K562 (cell line): ENCODE measurements around the gene MIEF1. TPM values are rescaled to one million over a fixed set of nuclear protein-coding genes. Genes with fewer than 3 reads are reported as not detected.

Experiments
- ATF4 ChIP-seq: fragments of 450-650 bp; formaldehyde crosslinking; IDR thresholded peaks from 2 replicates; pipeline ENCODE4 v1.4.0; 2022; ENCODE audit warnings: mild to moderate bottlenecking, moderate library complexity
- CBFA2T2 ChIP-seq: fragments of 450-650 bp; conservative IDR thresholded peaks from 2 replicates; pipeline ENCODE4 v1.6.1; 2017; ENCODE audit warnings: mild to moderate bottlenecking
- CBFA2T3 ChIP-seq: fragments of 450-650 bp; IDR thresholded peaks from 2 replicates; pipeline ENCODE4 v1.6.1; 2017
- CBX2 ChIP-seq: fragments of 200-600 bp; sonication (generic); IDR thresholded peaks from one replicate; pipeline ENCODE4 v1.6.1; 2012; ENCODE audit warnings: mild to moderate bottlenecking, low read length, inconsistent platforms; ENCODE audit not compliant: insufficient read depth, poor library complexity, severe bottlenecking
- E4F1 ChIP-seq: fragments of 250-450 bp; sonication (Bioruptor Pico); IDR thresholded peaks from 2 replicates; pipeline ENCODE4 v1.5.0; 2021; ENCODE audit warnings: mild to moderate bottlenecking, borderline replicate concordance
- GABPB1 ChIP-seq: sonication (generic); formaldehyde crosslinking; IDR thresholded peaks from 2 replicates; pipeline ENCODE4 v1.8.0; 2022; ENCODE audit warnings: mild to moderate bottlenecking, missing genetic modification reagents
- GABPB2 ChIP-seq: fragments of 250-450 bp; sonication (Bioruptor Pico); conservative IDR thresholded peaks from 2 replicates; pipeline ENCODE4 v1.5.1; 2021; ENCODE audit warnings: mild to moderate bottlenecking
- HDAC6 ChIP-seq: IDR thresholded peaks from 2 replicates; pipeline ENCODE4 v1.6.1; 2012; ENCODE audit warnings: low read depth, mild to moderate bottlenecking, control low read depth, inconsistent platforms, low read length, moderate library complexity
- JUND ChIP-seq, 2 experiments: IDR thresholded peaks; 2 replicates in 1 of 2; 3 replicates in 1 of 2; pipeline ENCODE4 v1.6.1; 2011; ENCODE audit warnings: borderline replicate concordance in 2 of 2, low read depth in 2 of 2, low read length in 2 of 2, improper control_type of control experiment in 1 of 2, missing biosample characterization in 1 of 2, missing genetic modification characterization in 1 of 2, missing genetic modification reagents in 1 of 2
- MAFK ChIP-seq: IDR thresholded peaks from 2 replicates; pipeline ENCODE4 v1.6.1; 2011; ENCODE audit warnings: low read length, improper control_type of control experiment
- MCM5 ChIP-seq: fragments of 450-650 bp; IDR thresholded peaks from 2 replicates; pipeline ENCODE4 v1.6.1; 2016; ENCODE audit warnings: low read depth
- MTA3 ChIP-seq: fragments of 450-650 bp; formaldehyde crosslinking; IDR thresholded peaks from 2 replicates; pipeline ENCODE4 v1.6.1; 2017; ENCODE audit warnings: mild to moderate bottlenecking, borderline replicate concordance
- NCOR1 ChIP-seq: fragments of 450-650 bp; IDR thresholded peaks from 2 replicates; pipeline ENCODE4 v1.6.1; 2016; ENCODE audit warnings: mild to moderate bottlenecking, moderate library complexity
- RERE ChIP-seq: sonication (generic); formaldehyde crosslinking; IDR thresholded peaks from 2 replicates; pipeline ENCODE4 v1.8.0; 2023; ENCODE audit warnings: missing genetic modification reagents, mild to moderate bottlenecking, borderline replicate concordance
- SIX5 ChIP-seq, 2 experiments: IDR thresholded peaks; 2 replicates each; pipeline ENCODE4 v1.6.1; 2011; ENCODE audit warnings: low read length in 2 of 2, borderline replicate concordance in 1 of 2, low read depth in 1 of 2, mild to moderate bottlenecking in 1 of 2, moderate library complexity in 1 of 2; ENCODE audit not compliant: insufficient read depth in 1 of 2
- TCF7 ChIP-seq: sonication (generic); IDR thresholded peaks from 2 replicates; pipeline ENCODE4 v1.6.1; 2016; ENCODE audit warnings: antibody characterized with exemption, borderline replicate concordance
- TEAD4 ChIP-seq, 2 experiments: sonication (generic) in 1 of 2; formaldehyde crosslinking in 1 of 2; IDR thresholded peaks; 2 replicates each; pipeline versions ENCODE4 v1.6.1 to v1.8.0; 2012 to 2022; ENCODE audit warnings: borderline replicate concordance in 1 of 2, inconsistent platforms in 1 of 2, low read length in 1 of 2, mild to moderate bottlenecking in 1 of 2, missing genetic modification reagents in 1 of 2
- ZFP30 ChIP-seq: fragments of 250-450 bp; sonication (Bioruptor Pico); IDR thresholded peaks from 2 replicates; pipeline ENCODE4 v1.8.0; 2022; ENCODE audit warnings: moderate library complexity, mild to moderate bottlenecking, inconsistent platforms, borderline replicate concordance
- ZFX ChIP-seq: sonication (generic); formaldehyde crosslinking; IDR thresholded peaks from 2 replicates; pipeline ENCODE4 v1.8.0; 2022; ENCODE audit warnings: mild to moderate bottlenecking, missing genetic modification reagents, moderate library complexity
- ZNF316 ChIP-seq: fragments of 450-650 bp; IDR thresholded peaks from 2 replicates; pipeline ENCODE4 v1.6.1; 2016
- ZNF436 ChIP-seq: fragments of 250-450, 450-650 bp; sonication (Bioruptor Pico); formaldehyde crosslinking; IDR thresholded peaks from 2 replicates; pipeline ENCODE4 v1.7.0; 2020; ENCODE audit warnings: mild to moderate bottlenecking
- polyA plus RNA-seq, 8 experiments: library from polyadenylated mRNA; depleted of rRNA in 4 of 8; stranded (reverse) in 5 of 8; unstranded in 3 of 8; fragments of >200 nt; fragmentation: Nextera tagmentation in 2 of 8; fragmentation: Illumina TruSeq in 1 of 8; extraction: Ambion mirVana in 2 of 8; extraction: Trizol in 1 of 8; gene quantifications; 2 replicates each; pipeline versions ENCODE4 v1.2.1 to v1.2.3, GENCODE V29; 2011 to 2014; ENCODE audit warnings: inconsistent platforms in 1 of 8, missing spikeins in 1 of 8
- total RNA-seq, 7 experiments: library from RNA; depleted of rRNA in 6 of 7; stranded (reverse); fragments of >200 nt in 6 of 7; fragmentation: Illumina TruSeq in 2 of 7; extraction: Trizol in 2 of 7; gene quantifications; 2 replicates each; pipeline versions ENCODE4 v1.2.1 to v1.2.3, GENCODE V29; 2011 to 2021; ENCODE audit warnings: low replicate concordance in 1 of 7

MIEF1 gene
- total and polyA plus RNA-seq, 9 of the 15 experiments (the other 6 are each of a cell fraction or from before 2014, with no cell fraction given) = 10.9 to 51.8 (median 25.5) TPM

GRCh38 chr22:39508393-39508792 is 6.3 kb downstream of the MIEF1 start (continued):
- TF ChIP-seq CBX2 = no peak
- no peak for TF ChIP-seq MCM5
- no peak for TF ChIP-seq HDAC6
- no peak for TF ChIP-seq GABPB2 (CRISPR knock-in tag)
- no peak for TF ChIP-seq ZFP30 (CRISPR knock-in tag)
- TF ChIP-seq ZNF436 (CRISPR knock-in tag) = no peak
- TF ChIP-seq ZNF316 = no peak
- TF ChIP-seq NCOR1 = peak; percentile 49; the same call in 1 of the 2 replicates
- 0 out of 2 replicates have a peak, but pooled peaks have one; percentile 16 for TF ChIP-seq TEAD4 (IDR thresholded peaks at IDR 0.05; ENCODE audit: low read length)
- TF ChIP-seq TEAD4 (CRISPR knock-in tag; IDR thresholded peaks at IDR 0.05; ENCODE audit: borderline replicate concordance) = no peak
- no peak for TF ChIP-seq E4F1 (CRISPR knock-in tag)
- peak; percentile 70 for TF ChIP-seq CBFA2T3
- no peak for TF ChIP-seq ATF4 (CRISPR knock-in tag)
- no peak for TF ChIP-seq JUND (IDR thresholded peaks at IDR 0.05; ENCODE audit: borderline replicate concordance, low read depth, low read length)
- no peak for TF ChIP-seq JUND (tag; IDR thresholded peaks at IDR 0.05; ENCODE audit: borderline replicate concordance, low read depth, low read length)
- TF ChIP-seq RERE (CRISPR knock-in tag) = no peak
- TF ChIP-seq CBFA2T2 = peak; percentile 55
- TF ChIP-seq MAFK = no peak
- no peak for TF ChIP-seq ZFX (CRISPR knock-in tag)
- no peak for TF ChIP-seq SIX5 (IDR thresholded peaks at IDR 0.05; ENCODE audit: borderline replicate concordance in 1 of 2, insufficient read depth in 1 of 2, low read depth in 1 of 2, low read length in 2 of 2)
- no peak for TF ChIP-seq GABPB1 (CRISPR knock-in tag)
- no peak for TF ChIP-seq MTA3
- no peak for TF ChIP-seq TCF7
